Left lung (tissue), 10 donors: Measurements from ENCODE around the gene SLC2A5. TPM values are rescaled to one million over a fixed set of nuclear protein-coding genes. Genes with fewer than 3 reads are reported as not detected.
"Not testable (repeated sequence)": the region's sequence is repeated elsewhere in the genome, so short reads cannot be mapped to it uniquely, and the experiment has no call there.

Experiments used
- ATAC-seq: fragments of 200-7000 bp; cut with Tn5 transposase; one replicate; pipeline ENCODE4 v1.9.1; 2020; ENCODE audit warnings: moderate library complexity
- DNase-seq, 4 donors: peaks; one replicate each; pipeline ENCODE4 v3.0.0-alpha.2; 2013 to 2020
- H3K27ac ChIP-seq, 2 donors: fragments of 200-600 bp; sonication (generic) in 1 of 2; one replicate each; pipeline versions ENCODE4 v1.5.0 to v1.8.0; 2020 to 2021
- H3K27me3 ChIP-seq, 2 donors: fragments of 200-600 bp; sonication (generic) in 1 of 2; one replicate each; pipeline versions ENCODE4 v1.5.0 to v1.8.0; 2020 to 2021
- H3K36me3 ChIP-seq, 2 donors: fragments of 200-600 bp; sonication (generic) in 1 of 2; one replicate each; pipeline versions ENCODE4 v1.5.0 to v1.8.0; 2020 to 2021
- H3K4me1 ChIP-seq, 2 donors: fragments of 200-600 bp; one replicate each; pipeline ENCODE4 v1.8.0; 2021
- H3K4me3 ChIP-seq, 2 donors: fragments of 200-600 bp; sonication (generic) in 1 of 2; one replicate each; pipeline versions ENCODE4 v1.5.0 to v1.8.0; 2020 to 2021; ENCODE audit warnings: mild to moderate bottlenecking in 1 of 2
- H3K9me3 ChIP-seq, 2 donors: fragments of 200-600 bp; sonication (generic) in 1 of 2; one replicate each; pipeline versions ENCODE4 v1.5.0 to v1.8.0; 2020 to 2021
- intact Hi-C, 2 donors: fragments of 100-400 bp; cut with DNase I; formaldehyde crosslinking; loops; one replicate each; pipeline versions ENCODE4 v1.11.2 to v1.14.2; 2022
- polyA plus RNA-seq, 6 donors: library from polyadenylated mRNA; unstranded; fragments of 120-200 nt; gene quantifications; one replicate each; pipeline ENCODE4 v1.2.1, GENCODE V29; 2013; ENCODE audit not compliant: insufficient read length in 6 of 6
- total RNA-seq, 2 donors: library from RNA; stranded (reverse); fragmentation: NEBNext Ultra II Directional; extraction: Animal tissue kit (Norgen Biotek cat#: 25700); gene quantifications; one replicate each; pipeline ENCODE4 v1.2.1, GENCODE V29; 2021
- TF ChIP-seq, protein P1 (sequence below), 2 donors: fragments of 200-600 bp; sonication (generic) in 1 of 2; IDR thresholded peaks; one replicate each; pipeline versions ENCODE4 v1.5.0 to v1.8.0; 2021; ENCODE audit warnings: antibody characterized with exemption in 2 of 2
- donor health status: DM: no; HTN: yes; CAD: no.
- donor health status: DM: no; HTN: no; CAD: no.

The SLC2A5 gene
- total and polyA plus RNA-seq, 8 donors = 0.52 to 1.6 (median 1.0) TPM

DNA sequence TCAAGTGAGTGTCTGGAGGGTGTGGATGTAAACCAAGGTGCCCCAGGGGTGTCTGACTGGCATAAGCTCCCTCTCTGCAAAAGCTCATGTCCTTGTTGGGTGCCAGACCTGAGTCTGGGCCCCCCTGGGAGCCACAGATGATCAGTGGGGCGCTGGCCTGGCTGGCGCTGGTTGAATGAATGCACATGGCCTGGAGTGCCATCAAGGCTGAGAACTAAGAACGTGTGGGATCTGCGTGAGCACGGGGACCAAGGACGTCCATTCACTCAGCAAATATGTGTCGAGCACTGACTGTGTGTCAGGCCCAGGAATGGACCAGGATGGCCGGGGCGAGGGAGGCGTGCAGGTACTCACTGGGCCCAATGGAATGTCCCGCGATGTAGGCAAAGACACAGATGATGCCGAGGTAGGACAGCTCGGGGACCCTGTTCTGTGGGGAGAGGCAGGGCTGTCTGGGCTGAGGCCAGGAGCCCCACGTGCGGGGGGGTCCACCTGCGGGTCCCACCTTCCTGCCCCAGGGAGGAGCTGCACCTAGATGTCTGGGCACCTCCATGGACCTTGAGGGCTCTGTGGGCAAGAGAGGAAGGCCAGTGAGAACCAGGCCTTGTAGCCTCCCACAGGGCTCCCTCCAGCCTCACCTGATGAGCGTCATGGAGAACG, 62.3 kb downstream of the SLC2A5 start:
- intact Hi-C loops = no loop called here
- TF ChIP-seq, protein P1, sequence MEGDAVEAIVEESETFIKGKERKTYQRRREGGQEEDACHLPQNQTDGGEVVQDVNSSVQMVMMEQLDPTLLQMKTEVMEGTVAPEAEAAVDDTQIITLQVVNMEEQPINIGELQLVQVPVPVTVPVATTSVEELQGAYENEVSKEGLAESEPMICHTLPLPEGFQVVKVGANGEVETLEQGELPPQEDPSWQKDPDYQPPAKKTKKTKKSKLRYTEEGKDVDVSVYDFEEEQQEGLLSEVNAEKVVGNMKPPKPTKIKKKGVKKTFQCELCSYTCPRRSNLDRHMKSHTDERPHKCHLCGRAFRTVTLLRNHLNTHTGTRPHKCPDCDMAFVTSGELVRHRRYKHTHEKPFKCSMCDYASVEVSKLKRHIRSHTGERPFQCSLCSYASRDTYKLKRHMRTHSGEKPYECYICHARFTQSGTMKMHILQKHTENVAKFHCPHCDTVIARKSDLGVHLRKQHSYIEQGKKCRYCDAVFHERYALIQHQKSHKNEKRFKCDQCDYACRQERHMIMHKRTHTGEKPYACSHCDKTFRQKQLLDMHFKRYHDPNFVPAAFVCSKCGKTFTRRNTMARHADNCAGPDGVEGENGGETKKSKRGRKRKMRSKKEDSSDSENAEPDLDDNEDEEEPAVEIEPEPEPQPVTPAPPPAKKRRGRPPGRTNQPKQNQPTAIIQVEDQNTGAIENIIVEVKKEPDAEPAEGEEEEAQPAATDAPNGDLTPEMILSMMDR (IDR thresholded peaks at IDR 0.05) = no peak
- Histone ChIP-seq H3K4me1 (peaks cover 0 to 21% of the 10 kb centered on the region in 2 donors), H3K4me3 (no peak overlapping the region), H3K27ac (no peak overlapping the region), H3K36me3 (no peaks in the 10 kb centered on the region), H3K27me3 (no peaks in the 10 kb centered on the region), H3K9me3 (no peaks in the 10 kb centered on the region)
- ATAC-seq (no peak), DNase-seq (no peak)

DNA sequence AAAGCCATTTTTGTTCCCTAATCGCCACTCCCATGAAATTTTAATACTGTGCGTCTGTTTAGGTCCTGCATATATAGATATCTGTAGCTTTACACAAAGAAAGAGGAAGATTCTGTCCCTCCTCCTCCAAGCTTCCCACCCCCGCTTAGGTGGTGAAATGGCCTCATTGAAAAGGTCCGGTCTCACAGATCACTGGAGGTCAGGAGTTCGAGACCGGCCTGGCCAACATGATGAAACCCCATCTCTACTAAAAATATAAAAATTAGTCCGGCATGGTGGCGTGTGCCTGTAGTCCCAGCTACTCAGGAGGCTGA, 64.1 kb downstream of the SLC2A5 start:
- no peak for ATAC-seq
- Histone ChIP-seq H3K27ac (no peak overlapping the region), H3K9me3 (no peaks in the 10 kb centered on the region), H3K36me3 (no peaks in the 10 kb centered on the region), H3K4me3 (no peak overlapping the region), H3K4me1 (peaks cover 0 to 4% of the 10 kb centered on the region in 2 donors), H3K27me3 (no peaks in the 10 kb centered on the region)
- TF ChIP-seq, protein P1 (IDR thresholded peaks at IDR 0.05) = no peak
- intact Hi-C loops = no loop called here
- no peak for DNase-seq

DNA sequence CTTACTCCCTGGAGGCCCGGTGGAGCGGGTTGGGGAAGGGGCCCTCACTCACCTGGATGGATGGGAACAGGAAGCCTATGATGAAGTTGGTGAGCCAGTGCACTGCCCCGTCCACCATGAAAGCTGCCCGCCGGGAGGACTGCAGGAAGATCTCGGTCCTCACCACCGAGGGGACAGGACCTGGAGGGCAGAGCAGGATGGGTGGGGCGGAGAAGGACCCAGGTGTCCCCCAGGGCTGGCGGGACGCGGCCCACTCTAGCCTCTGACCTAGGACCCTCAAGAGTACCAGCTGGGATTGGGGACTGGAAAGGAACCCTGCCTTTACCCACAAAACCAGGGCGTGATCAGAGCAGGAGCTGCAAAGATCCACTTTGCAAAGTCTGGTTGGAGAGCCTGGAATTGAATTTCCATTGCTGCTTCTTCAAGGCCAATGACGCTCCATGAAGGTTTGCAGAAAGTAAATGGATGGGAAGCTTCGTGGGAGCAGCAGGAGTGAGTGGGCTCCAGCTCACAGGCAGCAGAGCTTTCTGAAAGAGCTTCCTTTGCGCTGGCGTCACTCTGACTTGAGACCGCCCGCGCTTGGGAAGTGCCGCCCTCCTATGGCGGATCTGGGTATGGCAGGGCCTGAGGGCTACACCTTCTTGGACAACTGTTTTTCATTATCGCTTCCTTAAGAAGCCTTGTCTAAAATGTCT, 64.6 kb downstream of the SLC2A5 start:
- H3K27me3 ChIP-seq = no peaks in the 10 kb centered on the region
- DNase-seq (peak; percentile 49 to 94 (median 81)), ATAC-seq (peak; percentile 95)
- no peak overlapping the region for H3K27ac ChIP-seq
- H3K4me1 ChIP-seq = peaks cover 0 to 4% of the 10 kb centered on the region in 2 donors
- no peaks in the 10 kb centered on the region for H3K36me3 ChIP-seq
- no peaks in the 10 kb centered on the region for H3K9me3 ChIP-seq
- H3K4me3 ChIP-seq = no peak overlapping the region
- intact Hi-C loops = no loop called here
- TF ChIP-seq, protein P1 (IDR thresholded peaks at IDR 0.05) = peak; percentile 93 to 95

DNA sequence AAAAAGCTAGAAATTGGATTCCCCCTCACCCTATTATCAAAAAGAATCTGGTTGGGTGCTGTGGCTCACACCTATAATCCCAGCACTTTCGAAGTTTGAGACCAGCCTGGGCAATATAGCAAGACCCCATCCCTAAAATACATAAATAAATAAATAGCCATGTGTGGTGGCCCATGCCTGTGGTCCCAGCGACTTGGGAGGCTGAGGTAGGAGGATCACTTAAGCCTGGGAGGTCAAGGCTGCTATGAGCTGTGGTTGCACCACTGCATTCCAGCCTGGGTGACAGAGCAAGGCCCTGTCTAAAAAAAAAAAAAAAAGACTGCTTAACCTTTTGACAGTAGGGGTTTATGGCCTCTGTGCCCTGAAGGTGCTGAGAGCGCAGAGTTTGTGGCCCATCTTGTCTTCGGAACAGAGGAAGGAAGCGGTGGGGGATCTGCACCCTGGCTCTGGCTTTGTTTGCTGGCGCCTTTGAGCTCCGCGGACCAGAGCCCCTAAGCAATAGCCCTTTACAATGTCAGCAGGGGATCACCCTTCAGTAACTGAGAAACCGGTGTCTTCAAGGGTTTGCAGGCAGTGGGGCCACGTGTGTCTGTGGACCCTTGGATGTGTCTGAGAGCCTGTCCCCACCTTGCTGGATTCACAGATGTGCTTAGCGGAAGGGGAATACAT, 65.3 kb downstream of the SLC2A5 start:
- DNase-seq (no peak), ATAC-seq (no peak)
- no peaks in the 10 kb centered on the region for H3K27me3 ChIP-seq
- peaks cover 0 to 4% of the 10 kb centered on the region in 2 donors for H3K4me1 ChIP-seq
- intact Hi-C loops = no loop called here
- no peaks in the 10 kb centered on the region for H3K9me3 ChIP-seq
- TF ChIP-seq, protein P1 (IDR thresholded peaks at IDR 0.05) = no peak
- no peak overlapping the region for H3K27ac ChIP-seq
- no peak overlapping the region for H3K4me3 ChIP-seq
- H3K36me3 ChIP-seq = no peaks in the 10 kb centered on the region

- H3K27me3 ChIP-seq, intact Hi-C loops, H3K9me3 ChIP-seq, H3K27ac ChIP-seq, H3K4me3 ChIP-seq, ATAC-seq, H3K4me1 ChIP-seq, DNase-seq, H3K36me3 ChIP-seq: not testable (repeated sequence)
Measured at GRCh38 chr1:9002215-9002560, 67.2 kb downstream of the SLC2A5 start.

- DNase-seq, intact Hi-C loops, H3K4me3 ChIP-seq, H3K4me1 ChIP-seq, H3K27ac ChIP-seq, H3K27me3 ChIP-seq, H3K9me3 ChIP-seq, H3K36me3 ChIP-seq, ATAC-seq: not testable (repeated sequence)
Measured at GRCh38 chr1:9001534-9002214, 67.8 kb downstream of the SLC2A5 start.

- not testable (repeated sequence) for H3K4me3 ChIP-seq, H3K36me3 ChIP-seq, H3K4me1 ChIP-seq, H3K9me3 ChIP-seq, H3K27me3 ChIP-seq, DNase-seq, H3K27ac ChIP-seq
- peak; percentile 24 for ATAC-seq
- intact Hi-C loops = loop anchor here in 1 of 2 donors (5.0 kb wide), 1 partner anchor 82 kb away; no protein-coding TSS in a partner anchor
Measured at GRCh38 chr1:8993962-8994675, 75.3 kb downstream of the SLC2A5 start.
